Activated CD4-positive, CD25-positive, alpha-beta regulatory T cell (primary cell): ENCODE measurements around the gene SOCS1.
A peak's percentile ranks its signal among the peaks of the same experiment; 100 is the strongest.
"Not testable (repeated sequence)": the region's sequence is repeated elsewhere in the genome, so short reads cannot be mapped to it uniquely, and the experiment has no call there.

Source experiments
- DNase-seq, 4 experiments: peaks; one replicate each; lab custom pipeline; 2025; lab: John Stamatoyannopoulos, UW

SOCS1 gene

DNA sequence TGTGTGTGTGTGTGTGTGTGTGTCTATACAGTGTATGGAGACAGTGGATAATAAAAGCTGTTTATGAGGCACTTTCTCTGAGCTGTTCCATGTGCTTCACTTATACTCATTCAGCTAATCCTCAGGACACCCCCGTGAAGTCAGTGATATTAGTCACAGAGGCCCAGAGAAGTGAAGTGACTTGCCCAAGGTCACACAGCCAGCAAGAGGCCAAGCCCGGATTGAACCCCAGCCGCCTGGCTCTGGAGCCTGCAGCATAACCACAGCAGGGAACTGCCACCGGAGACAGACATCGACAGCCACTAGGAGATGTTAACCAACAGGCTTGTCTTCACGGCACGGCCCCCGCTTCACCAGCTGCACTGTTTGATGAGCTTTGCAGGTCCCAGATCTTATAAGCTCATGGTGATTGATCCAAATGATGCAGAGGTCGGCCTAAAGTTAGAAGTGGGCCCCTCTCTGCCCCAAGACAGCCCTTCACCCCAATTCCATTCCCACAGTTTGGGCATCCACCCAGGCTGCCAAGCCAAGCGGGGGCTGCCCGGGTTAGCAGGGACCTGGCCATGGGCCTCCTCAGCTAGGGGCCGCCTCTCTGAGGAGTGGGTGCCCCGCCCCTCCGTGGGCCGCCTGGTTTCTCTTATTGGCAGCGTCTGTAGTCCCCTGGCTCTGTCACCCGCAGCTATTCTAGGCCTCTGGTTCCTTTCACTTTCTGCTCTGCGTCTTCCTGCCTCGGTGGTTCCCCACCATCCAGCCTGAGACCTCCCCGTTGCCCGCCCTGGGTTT is 30.9 kb downstream of the SOCS1 start:
- DNase-seq: peak; percentile 38 to 69 (median 53)

DNA sequence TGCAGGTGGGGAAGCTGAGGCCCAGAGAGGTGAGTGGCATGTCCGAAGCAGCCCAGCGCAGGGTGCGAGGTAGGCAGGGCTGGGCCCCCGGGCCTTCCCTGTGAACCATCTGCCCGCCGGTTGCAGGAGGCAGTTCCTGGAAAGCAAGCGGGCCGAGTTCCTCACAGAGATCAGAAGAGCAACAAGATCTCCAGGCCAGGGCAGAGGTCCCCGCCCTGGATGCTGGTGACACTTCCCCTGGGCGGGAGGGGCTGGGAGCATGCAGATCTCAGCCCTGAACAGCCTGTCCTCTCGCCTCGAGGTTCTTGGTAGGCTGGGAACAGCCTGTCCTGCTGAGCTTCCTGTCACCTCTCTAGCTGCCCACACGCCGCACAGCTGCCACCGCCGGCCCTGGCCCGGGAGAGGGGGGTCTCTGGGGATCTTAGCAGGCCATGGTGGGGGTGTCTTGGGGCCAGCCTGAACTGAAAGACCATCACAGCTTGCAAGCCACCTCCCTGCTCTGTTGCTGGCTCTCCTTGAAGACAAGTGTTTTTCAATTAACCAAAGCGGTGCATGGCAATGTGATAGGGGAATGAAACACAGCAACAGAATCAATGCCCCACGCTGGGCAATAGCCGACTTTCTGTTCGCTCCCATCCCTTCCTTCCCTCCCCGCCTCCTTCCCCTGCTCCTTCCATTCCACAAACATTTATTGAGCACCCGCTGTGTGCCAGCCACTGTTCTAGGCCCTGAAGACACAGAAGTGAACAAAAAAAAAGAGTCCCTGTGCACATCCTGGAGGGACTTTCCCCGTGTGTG is 31.7 kb downstream of the SOCS1 start:
- peak in 3 of 4 experiments; percentile 18 to 38 (median 30) for DNase-seq

DNA sequence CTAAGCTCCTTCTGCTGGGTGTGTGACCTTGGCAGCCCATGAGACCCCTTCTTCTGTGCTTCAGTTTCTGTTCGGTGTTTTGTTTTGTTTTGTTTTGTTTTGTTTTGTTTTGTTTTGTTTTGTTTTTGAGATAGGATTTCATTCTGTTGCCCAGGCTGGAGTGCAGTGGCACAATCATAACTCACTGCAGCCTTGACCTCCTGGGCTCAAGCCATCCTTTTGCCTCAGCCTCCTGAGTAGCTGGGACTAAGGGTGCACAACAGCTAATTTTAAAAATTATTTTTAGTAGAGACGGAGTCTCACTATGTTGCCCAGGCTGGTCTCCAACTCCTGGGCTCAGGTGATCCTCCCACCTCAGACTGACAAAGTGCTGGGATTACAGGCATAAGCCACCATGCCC is 35.5 kb downstream of the SOCS1 start:
- not testable (repeated sequence) for DNase-seq

DNA sequence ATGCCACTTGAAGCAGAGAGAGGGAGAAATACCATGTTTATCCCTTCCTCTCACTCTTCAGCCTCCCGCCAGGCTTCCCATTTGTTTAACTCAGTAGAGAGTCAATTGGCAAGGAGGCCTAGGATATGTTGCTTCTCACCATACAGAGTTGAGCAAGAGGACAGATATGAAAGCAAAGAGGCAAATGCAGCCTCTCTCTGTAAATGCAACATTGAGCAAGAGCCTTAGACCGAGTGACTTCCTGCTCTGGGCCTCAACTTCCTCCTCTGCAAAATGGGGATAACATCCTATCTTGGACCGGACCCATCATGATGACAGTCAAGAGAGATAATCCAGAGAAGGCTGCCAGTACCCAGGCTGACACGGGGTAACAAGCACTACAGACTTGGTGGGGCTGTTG is 36.8 kb downstream of the SOCS1 start:
- DNase-seq: no peak

DNA sequence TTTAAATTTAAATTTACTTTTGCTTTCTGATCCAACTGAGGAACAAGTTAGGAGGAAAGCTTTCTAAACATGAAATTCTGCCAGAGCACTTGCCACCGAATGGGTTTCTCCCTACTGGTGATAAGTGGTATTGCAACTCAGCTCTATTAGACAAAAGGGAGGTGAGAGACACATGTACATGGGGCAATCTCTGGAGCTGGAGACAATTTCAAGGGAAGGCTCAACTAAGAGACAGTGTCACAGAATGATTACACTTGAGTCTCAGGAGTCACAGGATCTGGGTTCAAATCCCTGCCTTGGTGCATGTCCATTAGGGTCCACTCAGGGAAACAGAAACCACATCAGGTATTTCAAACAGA is 37.4 kb downstream of the SOCS1 start:
- no peak for DNase-seq

DNA sequence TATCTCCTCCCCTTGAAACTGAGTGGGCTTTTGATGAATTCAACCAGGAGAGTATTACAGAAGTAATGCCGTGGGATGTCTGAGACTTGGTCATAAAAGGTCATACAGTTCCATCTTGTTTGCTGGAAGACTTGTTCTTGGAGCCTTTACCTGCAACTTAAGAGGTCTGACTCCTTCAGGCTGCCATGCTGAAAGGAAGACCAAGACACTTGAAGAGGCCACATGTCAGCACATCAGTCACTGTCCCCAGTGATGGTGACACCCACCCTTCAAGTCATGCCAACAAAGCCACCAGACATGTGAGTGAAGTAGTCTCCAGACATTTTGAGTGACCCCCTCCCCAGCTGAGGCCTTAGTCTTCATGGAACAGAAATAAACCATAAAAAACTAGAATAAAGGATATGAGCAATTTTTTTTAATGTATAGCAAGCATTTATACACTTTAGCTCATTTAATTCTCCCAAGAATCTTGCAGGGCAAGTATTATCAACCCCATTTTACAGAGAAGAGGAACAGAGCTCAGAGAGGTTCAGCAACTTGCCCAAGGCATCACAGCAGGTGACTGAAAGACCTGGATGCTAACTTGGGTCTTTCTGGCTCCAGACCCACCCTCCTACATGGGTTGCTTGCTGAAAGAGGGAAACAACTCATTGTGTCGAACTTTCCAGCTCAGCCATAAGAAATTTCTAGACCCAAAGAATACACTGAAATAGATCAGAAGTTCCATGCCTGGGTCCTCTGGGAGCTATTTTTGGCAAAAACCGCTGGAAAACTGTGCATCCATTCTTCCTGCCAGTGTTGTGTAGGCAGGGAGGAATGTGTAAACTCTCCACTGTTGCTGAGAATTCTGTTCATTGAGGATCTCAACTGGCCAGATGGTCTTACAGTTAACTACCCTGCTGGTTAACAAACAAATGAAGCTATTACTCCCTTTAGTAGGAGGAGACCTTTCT is 38.1 kb downstream of the SOCS1 start:
- no peak for DNase-seq

DNA sequence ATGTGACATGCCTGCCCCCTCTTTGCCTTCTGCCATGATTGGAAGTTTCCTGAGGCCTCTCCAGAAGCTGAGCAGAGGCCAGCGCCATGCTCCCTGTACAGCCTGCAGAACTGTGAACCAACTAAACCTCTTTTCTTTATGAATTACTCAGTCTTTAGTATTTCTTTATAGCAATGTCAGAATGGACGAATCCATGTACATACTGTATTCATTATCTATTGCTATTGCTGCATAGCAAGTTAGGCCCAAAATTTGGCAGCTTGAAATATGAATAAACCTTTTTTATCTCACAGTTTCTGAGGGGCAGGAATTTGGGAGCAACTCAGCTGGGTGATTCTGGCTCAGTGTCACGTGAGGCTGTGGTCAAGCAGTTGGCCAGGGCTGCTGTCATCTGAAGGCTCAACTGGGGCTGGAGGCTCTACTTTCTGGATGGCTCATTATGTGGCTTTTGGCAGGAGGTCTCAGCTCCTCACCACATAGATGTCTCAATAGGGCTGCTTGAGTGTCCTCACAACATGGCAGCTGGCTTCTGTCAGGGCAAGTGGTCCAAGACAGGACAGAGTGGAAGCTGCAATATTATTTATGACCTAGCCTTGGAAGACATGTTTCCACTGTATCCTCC is 40.0 kb downstream of the SOCS1 start:
- no peak for DNase-seq

DNA sequence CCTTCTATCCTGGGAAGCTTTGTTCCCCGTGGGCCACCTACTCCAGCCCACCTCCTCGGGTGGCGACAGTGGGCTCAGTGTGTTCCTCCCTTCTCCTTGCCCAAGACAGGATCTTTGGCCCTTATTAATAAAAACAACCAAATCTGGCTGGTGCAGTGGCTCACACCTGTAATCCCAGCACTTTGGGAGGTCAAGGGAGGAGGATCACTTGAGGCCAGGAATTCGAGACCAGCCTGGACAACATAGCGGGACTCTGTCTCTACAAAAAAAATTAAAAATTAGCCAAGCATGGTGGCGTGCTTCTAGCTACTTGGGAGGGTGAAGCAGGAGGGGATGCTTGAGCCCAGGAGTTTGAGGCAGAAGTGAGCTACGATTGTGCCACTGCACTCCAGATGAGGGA is 42.2 kb downstream of the SOCS1 start:
- DNase-seq: no peak

DNA sequence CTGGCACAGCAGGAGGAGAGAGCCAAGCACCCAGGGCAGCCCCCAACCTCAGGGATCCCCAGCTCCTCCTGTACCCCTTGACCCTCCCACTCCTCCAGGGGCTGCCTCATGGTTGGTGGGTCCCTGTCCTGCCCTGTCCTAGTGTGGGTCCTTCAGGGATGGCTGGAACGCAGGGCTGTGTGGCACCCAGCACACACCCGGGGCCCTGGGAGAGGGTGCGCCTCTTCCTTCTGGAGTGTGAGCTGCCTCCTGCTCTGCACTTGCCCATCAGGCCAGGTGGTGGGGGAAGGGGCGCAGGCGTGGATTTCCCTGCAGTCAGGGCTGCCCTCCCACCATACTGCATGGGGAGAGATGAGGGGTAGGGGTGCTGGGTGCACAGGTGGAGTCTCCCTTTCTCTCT is 42.6 kb downstream of the SOCS1 start:
- no peak for DNase-seq

DNA sequence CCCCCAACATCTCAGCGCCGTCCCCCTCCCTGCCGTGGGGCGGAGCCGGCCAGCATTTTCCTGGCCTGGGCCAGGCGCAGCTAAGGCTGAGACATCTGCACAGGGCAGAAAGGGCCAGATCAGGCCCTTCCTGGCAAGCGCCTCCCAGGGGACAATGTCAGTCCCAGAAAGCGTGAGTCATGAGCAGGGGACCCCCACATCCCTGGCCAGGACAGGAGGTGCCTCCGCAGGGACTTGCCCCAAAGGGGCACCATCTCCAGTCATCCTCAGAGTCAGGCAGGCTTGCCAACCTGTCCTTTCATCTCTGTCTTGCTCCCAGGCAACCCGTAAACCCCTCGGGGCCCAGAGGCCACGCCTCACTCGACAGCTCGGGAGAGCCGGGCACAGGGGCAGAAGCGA is 43.2 kb downstream of the SOCS1 start:
- DNase-seq: no peak

DNA sequence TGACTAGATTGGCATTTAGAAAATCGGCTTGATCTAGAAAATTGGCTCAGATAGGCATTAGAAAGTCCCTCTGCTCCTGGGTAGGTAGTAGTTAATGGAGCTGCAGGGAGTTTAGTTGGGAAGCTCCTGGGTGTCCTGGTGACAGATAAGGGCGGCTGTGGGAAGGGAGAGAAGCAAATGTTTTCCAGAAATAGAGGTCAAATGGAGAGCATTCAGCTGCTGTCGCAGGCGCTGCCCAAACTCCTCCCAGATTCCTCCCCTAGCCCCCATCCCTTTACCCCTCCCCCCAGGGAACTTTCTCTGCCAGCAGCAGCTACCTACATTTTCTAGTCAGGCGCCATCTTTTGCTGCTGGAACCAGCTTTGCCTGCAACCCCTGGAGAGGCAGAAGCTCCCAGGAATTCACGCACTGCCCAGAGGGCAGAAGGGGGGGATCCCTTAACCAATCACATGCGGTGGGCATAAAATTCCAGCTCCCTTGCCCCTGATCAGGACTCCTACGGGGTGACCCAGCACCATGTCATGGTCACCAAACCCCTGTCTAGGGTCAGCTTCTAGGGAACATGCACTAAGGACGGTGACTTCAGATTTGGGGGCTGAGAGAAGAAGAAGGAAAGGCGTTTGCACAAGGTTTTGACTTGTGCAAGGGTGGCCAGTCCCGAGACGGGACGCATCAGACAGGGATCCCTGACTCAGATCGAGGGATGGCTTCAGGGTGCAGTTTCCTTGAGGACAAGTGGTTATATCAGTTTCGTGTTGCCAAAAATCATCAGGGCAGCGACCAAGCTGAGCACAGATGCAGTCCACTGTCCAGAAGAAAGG is 43.8 kb downstream of the SOCS1 start:
- DNase-seq: no peak

DNA sequence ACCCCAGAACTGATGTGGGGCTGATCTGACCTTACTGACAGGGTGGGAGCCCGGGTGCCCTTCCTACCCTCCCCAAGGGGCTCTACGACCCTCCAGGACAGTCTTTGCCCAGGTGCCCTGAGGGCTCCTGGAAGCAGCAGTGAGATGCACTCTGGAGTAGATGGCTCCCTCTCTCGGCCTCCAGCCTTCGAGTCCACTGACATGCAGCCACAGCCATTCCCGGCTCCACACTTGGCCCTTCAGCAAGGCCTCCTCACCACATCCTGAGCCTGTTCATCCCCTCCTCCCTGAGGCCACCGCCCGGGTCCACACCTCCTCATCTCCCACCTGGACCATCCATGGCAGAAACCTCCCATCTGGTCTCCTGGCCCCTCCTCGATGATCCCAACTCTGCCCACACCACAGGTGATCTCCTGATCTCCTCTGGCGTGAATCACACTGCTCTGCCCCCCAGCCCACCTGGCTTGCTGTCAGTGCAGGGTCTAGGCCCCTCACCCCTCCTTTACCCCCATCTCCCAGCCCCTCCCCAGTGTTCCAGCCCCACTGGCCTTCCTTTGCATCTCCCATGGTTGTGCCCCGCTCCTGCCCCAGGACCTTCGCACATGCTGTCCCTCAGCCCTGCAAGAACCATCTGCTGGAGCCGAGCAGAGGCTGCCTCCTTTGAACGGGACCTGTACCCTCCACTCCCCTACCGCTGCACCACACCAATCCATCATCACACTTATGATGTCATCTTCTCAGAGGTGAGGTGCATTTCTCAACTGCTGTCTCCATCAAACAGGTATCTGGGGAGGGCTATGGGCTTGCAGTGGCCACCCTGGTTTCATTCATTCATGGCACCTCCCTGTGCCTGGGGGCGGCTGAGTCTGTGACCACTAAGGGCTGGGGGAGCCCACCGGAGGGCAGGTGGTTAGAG is 44.7 kb downstream of the SOCS1 start:
- no peak for DNase-seq

DNA sequence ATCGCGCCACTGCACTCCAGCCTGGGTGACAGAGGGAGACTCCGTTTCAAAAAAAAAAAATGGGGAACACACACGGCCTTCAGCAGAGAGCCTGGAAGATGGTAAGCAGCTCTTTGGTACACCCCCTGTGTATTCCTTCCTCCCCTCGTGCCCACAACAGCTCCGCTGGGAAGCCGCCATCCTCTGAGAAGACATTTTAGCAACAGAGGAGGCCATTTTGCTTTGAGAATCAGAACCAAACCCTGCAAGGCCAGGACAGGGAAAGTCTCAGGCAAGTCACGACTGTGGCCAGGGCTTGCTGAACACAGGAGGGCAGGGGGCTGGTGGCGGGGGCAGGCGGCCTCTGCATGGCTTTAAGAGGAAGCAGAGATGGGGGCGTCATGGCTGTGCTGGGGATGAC is 45.7 kb downstream of the SOCS1 start:
- no peak for DNase-seq

DNA sequence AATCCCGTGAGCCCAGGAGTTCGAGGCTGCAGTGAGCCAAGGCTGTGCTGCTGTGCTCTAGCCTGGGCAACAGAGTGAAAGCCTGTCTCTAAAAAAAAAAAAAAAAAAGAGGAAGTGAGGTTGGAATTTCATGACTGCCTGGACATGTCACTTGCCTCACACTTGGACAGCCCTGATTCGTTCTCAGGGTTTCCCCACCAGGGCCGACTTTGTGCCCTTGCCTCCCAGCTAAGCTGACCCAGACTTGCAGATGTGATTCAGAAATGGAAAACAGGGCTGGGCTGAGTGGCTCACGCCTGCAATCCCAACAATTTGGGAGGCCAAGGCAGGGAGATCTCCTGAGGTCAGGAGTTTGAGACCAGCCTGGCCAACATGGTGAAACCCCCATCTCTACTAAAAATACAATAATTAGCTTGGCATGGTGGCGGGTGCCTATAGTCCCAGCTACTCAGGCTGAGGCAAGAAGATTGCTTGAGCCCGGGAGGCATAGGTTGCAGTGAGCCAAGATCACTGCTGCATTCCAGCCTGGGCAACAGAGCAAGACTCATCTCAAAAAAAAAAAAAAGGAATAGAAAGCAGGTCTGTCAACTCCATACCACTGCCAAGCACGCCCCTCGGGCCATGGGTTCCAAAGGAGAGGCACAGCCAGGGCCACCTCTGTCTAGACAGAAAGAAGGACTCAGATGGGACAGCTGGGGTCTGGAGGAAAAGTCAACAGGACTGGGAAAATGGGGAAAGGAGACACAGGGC is 46.9 kb downstream of the SOCS1 start:
- no peak for DNase-seq

DNA sequence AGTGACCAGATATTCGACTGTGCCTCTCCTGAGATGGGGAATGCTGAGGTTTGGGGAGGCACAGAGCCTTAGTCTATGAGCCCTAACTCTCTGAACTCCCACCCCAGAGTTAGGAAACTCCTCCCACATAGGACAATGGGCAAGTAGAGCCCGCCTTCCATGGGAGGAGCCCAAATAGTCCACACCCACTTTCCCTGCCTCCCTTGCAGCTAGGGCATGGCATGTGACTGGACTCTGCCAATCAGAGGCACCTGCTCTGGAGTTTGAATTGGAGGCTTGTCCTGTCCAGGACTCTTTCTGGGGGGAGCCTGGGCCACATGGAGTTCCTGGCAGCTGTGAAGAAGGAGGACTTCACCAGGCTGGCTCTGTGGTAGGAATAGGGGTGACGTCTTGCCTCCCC is 48.4 kb downstream of the SOCS1 start:
- no peak for DNase-seq

DNA sequence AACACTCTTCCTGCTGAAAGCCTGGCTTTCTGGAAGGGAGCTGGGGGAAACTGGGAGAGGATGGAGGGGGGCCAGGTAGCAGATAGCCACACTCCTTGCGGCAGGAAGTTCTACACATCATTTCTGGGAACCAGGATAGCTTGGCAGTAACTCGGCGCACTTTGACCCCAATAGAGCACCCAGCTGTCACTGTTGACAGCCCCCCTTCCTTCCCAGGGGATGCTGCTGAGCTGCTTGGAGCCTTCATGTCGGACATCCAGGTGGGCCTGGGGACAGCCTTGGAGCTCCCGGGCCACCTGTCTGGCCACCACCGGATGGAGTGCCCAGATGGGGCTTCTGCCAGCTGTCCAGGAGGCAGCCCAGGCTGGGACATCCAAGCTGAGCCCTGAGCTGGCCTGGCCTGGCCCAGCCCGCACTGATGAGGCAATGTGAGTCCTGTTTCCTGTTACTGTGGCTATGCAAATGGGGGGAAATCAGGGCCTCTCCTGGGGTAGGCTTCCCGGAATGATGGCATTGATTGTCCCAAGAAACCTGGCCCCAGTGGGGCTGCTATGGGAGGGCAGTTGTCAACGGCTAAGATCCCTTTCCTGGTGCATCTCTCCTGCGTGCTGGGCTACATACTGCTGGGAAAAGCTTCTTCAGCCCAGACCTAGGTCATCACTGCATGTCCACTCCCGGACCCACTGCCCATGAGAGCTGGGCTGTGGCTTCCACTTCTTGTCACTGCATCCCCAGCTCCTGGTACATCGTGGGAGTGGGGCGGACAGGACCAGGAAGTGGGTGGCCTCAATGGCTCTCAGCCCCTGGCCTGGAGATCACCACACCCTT is 50.0 kb downstream of the SOCS1 start:
- no peak for DNase-seq

DNA sequence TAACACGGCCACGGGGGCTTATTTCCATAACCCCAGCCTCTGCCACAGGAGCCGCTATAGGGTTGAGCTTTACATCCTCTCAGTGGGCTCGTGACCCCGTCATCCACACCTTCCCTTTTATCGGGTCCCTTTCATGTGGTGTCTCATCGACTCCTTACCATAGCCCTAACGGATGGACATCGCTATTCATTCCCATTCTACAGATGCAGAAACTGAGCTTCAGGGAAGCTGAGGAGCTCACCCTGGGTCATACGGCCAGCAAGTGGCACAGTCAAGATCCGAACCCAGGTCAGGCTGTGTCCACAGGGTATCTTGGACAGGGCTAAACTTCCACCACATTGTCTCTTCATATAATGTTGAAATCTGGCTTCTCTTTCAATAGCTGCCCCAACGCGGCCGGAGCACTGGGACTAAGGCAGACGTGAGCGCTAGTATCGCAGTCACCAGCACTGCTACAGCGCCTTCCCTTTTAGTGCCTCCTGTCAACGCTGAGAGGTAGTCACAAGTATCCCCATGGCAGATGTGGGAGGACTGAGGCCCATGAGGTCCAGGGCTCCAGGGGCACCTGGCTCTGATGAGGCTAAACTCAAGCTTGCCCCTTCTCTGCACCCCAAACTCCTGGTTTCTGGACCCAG is 50.8 kb downstream of the SOCS1 start:
- no peak for DNase-seq

DNA sequence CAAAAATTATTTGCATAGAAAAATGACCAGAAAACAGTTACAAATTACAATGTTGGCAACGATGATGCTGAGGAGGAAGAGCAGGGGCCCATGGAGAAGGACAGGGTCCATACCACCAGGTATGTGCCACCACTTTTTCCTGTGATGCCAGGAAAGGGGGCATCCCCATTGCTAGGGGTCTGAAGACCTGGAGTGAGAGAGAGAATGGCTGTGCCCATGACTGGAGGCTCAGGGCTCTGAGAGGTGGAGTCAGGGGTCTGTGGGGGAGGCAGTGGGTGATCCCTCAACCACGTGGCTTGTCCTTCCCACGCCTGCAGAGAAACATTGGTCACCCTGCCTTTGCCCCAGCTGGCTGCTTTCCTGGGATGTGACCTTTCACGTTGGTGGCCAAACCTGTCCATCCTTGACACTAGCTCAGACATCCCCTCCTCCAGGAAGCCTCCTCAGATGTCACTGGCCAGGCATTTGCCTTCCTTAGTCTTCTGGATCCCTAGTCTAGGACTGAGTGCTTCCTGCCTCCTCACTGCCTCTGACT is 51.4 kb downstream of the SOCS1 start:
- DNase-seq: no peak
